ENCODE measurements around the gene MROH9. TPM values are rescaled to one million over a fixed set of nuclear protein-coding genes. Genes with fewer than 3 reads are reported as not detected.
"Not testable (repeated sequence)": the region's sequence is repeated elsewhere in the genome, so short reads cannot be mapped to it uniquely, and the experiment has no call there.

MROH9 gene
- total RNA-seq, result not detected

- no peak for DNase-seq
Measured at GRCh38 chr1:170935231-170935630, at the start of gene MROH9. TSS of gene MROH9 (plus strand) at chr1:170935534. CDS start at chr1:170945557, 10,023 bp downstream.

- DNase-seq, result no peak
Measured at GRCh38 chr1:170885551-170885950, 49.8 kb upstream of the MROH9 start.

GRCh38 chr1:170886460-170886859 is 48.9 kb upstream of the MROH9 start:
- DNase-seq, result no peak

GRCh38 chr1:170887726-170888125 is 47.6 kb upstream of the MROH9 start:
- no peak for DNase-seq

GRCh38 chr1:170891872-170892271 is 43.5 kb upstream of the MROH9 start:
- no peak for DNase-seq

- DNase-seq, result no peak
Measured at GRCh38 chr1:170893655-170894297, 41.6 kb upstream of the MROH9 start.

- DNase-seq, result no peak
Measured at GRCh38 chr1:170903961-170904360, 31.4 kb upstream of the MROH9 start.

GRCh38 chr1:170908942-170909341 is 26.4 kb upstream of the MROH9 start:
- DNase-seq, result no peak

GRCh38 chr1:170910273-170910672 is 25.1 kb upstream of the MROH9 start:
- no peak for DNase-seq

GRCh38 chr1:170917373-170917772 is 18.0 kb upstream of the MROH9 start:
- no peak for DNase-seq

GRCh38 chr1:170924656-170925055 is 10.7 kb upstream of the MROH9 start:
- DNase-seq, result not testable (repeated sequence)

GRCh38 chr1:170927955-170928840 is 7.1 kb upstream of the MROH9 start:
- DNase-seq, result no peak

- DNase-seq, result no peak
Measured at GRCh38 chr1:170929412-170929834, 5.9 kb upstream of the MROH9 start.

- peak; percentile 6 for DNase-seq
Measured at GRCh38 chr1:170929835-170930554, 5.3 kb upstream of the MROH9 start.

- no peak for DNase-seq
Measured at GRCh38 chr1:170931650-170932049, 3.7 kb upstream of the MROH9 start.

GRCh38 chr1:170932236-170932635 is 3.1 kb upstream of the MROH9 start:
- no peak for DNase-seq

- no peak for DNase-seq
Measured at GRCh38 chr1:170938281-170938680, 2.9 kb downstream of the MROH9 start.

- DNase-seq, result no peak
Measured at GRCh38 chr1:170939476-170939875, 4.1 kb downstream of the MROH9 start.

- not testable (repeated sequence) for DNase-seq
Measured at GRCh38 chr1:170951744-170952143, 16.4 kb downstream of the MROH9 start.

- no peak for DNase-seq
Measured at GRCh38 chr1:170959385-170959784, 24.1 kb downstream of the MROH9 start.

- no peak for DNase-seq
Measured at GRCh38 chr1:170964506-170964905, 29.2 kb downstream of the MROH9 start.

GRCh38 chr1:170967042-170967910 is 31.9 kb downstream of the MROH9 start:
- DNase-seq, result no peak

Data from occipital lobe (tissue), 2 donors.